Stimulated activated CD4-positive, alpha-beta T cell treated with anti-CD3 and anti-CD28 coated beads, Interleukin-2, amount 100 ng/mL, for 4 hours (primary cell): ENCODE measurements around the gene PCTP.

Source experiments
- DNase-seq: peaks from one replicate; pipeline ENCODE4 v3.0.0-alpha.2; 2020; ENCODE audit warnings: low read depth

PCTP gene

GRCh38 chr17:55806745-55807495 lies 56.1 kb downstream of the PCTP start:
- no peak for DNase-seq

- no peak for DNase-seq
Measured at GRCh38 chr17:55811536-55811935, 60.7 kb downstream of the PCTP start.

- DNase-seq = no peak
Measured at GRCh38 chr17:55812323-55812722, 61.5 kb downstream of the PCTP start.

DNA sequence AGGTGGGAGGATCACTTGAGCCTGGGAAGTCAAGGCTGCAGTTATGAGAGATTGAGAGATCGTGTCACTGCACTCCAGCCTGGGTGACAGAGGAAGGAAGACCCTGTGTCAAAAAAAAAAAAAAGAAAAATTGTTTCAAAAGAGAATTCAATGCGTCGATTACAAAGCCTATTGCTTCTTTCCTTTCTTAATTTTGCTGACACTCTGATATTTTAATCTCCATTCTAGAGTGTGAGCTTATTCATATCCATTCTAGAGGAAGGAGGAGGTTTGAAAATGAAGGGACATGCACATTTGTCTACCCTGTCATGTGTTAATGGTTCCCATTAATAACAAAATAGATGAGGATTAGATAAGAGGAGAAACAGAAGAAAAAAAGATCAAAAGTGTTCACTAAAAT lies 63.1 kb downstream of the PCTP start:
- DNase-seq = no peak

DNA sequence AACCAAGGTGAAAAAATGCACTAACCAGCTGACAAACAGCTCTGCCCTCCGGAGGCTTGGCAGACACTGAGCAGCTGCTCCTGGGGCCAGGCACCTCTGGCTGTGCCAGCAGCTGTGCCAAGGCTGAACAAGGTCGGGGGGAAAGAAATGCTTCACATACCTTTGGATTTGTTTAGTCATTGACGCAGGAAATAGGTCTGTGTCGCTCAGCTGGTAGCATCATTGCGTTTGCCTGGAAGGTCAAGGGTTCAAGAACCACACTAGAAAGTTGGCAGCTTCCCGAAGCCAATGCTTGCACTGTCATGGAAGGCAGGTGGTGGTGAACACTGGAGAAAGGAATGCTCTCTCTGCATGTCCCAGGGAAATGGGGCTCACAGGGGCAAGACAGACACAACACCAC lies 63.5 kb downstream of the PCTP start:
- no peak for DNase-seq

- DNase-seq = no peak
Measured at GRCh38 chr17:55816532-55817396, 65.9 kb downstream of the PCTP start.

DNA sequence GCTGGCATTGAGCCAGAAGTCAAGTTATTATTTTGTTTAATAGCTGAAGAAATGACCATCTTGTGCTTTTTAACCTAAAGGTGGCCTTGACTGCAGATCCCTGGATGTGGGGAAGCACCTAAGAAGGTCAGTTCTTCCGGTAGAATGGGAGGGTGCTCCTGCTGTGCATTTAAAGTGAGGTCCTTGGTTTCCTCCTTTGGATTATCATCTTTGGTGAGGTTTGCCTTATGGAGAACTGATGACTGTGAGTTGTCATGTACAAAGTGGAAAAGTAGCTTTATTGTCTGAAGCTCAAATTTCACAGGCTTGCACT lies 66.5 kb downstream of the PCTP start:
- no peak for DNase-seq

DNA sequence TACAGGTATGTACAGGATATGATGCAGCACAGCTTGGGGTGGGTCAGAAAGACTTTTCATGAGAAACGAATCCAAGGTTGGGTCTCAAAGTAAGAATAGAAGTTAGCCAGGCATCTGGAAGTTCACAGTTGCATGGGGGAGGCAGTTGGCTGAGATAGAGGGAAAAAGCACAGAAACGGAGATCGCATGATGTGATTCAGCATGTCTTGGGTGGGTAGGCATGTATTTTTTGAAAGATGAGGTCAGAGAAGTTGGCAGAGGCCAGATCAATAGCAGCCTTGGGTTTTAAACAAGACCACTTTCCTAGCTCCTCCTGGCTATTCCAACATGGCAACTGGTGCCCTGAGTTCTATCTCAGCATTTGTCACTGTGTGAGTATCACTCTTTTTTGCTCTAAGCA lies 67.2 kb downstream of the PCTP start:
- no peak for DNase-seq

DNA sequence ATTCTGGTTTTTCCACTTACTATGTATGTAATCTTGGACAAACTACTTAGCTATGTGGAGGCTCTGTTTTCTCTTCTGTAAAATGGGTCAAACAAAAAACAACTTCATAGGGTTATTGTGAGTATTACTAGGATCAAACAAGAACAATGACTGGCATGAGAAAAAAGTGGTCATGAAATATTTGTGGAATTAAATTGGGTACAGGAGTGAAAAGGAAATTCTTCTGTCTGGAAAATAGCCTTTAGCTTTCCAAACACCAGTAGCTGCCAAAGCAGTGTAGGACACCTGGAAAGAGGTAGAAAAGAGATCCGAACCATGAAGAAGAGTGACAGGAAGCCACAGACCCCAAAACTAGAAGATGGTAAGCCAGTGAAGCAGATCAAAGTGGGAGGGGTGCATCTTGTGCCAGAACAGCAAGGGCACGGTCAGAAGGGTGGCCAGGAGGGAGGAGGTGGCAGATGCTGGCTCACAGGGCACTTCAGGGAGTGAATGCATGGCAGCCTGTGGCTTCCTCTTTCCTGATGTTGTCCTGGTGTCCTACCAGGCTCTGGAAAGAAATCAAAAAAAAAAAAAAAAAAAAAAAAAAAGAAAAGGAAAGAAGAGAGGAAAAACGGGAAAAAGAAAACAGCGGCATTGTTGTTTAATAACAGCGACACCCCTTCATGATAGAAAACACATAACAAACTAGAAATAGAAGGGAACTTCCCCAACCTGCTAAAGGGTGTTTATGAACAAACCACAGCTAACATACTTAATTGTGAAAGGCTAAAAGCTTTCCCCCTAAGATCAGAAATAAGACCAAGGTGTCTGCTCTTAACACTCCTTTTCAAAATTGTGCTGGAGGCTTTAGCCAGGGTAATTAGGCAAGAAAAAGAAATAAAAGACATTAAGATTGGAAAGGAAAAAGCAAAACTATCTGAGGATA lies 67.9 kb downstream of the PCTP start:
- no peak for DNase-seq

- no peak for DNase-seq
Measured at GRCh38 chr17:55820675-55821074, 69.8 kb downstream of the PCTP start.

- DNase-seq = no peak
Measured at GRCh38 chr17:55822028-55822427, 71.2 kb downstream of the PCTP start.

GRCh38 chr17:55825213-55825612 lies 74.4 kb downstream of the PCTP start:
- DNase-seq = no peak
